Stimulated activated CD4-positive, alpha-beta T cell treated with anti-CD3 and anti-CD28 coated beads, Interleukin-15, amount 100 ng/mL, for 1 hour (primary cell): ENCODE measurements around the gene KSR2.

ENCODE experiments used
- DNase-seq, 2 donors: peaks; one replicate each; pipeline ENCODE4 v3.0.0-alpha.2; 2020; ENCODE audit warnings: low read depth in 1 of 2, low spot score in 1 of 2

Gene KSR2

DNA sequence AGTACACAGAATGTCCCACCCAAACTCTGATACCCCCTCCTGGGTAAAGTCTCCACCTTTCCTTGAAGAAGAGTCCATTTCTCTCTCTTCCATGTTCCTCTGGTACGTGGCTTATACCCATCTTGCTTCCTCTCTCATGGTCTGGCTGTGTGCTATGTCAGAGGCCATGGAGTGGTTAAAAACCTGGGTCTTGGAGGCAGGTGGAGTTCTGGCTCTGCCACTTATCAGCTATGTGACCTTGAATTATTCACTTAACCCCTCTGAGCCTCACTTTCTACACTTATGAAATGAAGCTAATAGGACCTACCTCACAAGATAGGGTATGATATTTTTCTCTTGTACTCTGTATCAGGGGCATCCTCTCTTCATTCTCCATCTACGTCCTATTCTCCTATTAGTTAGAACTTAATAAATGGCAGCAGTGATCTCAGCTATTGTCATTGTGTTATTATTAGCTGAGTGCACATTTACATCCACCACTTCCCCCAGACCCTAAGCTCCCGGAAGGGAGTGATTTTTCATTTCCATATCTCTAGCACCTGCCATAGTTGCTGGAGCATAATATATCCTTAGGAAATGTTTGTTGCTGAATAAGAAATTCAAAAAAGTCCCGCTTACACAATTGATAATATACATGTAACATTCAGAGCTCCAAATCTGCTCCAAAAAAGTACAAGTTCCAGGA is 547.6 kb downstream of the KSR2 start:
- DNase-seq: no peak

DNA sequence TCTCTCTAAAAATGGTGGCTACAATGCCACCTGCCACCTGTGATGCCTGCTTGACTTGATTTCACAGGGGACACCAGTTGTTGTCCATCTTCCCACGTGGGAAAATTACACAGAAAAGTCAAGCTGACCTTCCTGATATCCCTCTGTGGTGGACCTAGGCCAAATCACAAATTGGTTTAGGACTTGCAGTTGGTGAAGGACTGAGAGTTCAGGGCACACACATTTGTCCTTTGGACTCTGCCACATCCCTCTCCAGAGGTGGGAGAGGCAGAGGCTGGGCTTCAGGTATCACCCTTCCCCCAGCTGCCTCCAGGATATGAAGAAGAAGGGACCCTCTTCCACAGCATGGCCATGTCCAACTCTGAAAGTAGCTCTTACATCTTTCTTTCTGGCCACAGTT is 551.8 kb downstream of the KSR2 start:
- no peak for DNase-seq

DNA sequence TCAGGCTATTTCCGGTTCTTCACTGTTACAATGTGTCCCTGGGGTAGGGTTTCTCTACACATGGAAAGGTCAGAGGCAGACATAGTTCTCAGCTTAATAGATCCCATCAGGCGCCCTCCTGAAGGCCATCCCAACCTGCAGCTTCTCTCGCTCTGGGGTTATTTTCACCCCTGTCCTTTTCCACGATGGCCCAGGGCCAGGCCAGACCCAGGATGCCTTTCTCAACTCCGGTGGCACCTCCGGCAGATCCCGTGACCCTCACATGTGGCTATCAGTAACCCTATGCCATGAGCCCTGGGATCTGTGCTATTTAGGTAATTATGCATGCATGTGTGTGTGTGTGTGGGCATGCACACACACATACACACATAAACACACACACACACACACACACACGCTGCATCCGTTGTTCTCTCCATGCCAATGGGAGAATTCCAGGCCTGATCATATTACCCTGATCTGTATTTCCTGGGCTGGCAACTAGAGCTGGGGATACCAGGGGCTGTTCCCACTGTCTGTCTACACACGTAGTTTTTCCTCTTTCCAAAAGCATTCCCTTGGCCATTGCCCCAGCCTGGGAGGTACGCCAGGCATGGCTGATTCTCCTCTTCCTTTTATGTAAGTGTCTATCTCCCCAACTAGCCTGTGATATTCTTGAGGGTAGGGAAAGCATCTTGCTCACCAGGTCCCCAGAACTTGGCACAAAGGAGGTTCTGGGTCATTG is 556.2 kb downstream of the KSR2 start:
- no peak for DNase-seq

DNA sequence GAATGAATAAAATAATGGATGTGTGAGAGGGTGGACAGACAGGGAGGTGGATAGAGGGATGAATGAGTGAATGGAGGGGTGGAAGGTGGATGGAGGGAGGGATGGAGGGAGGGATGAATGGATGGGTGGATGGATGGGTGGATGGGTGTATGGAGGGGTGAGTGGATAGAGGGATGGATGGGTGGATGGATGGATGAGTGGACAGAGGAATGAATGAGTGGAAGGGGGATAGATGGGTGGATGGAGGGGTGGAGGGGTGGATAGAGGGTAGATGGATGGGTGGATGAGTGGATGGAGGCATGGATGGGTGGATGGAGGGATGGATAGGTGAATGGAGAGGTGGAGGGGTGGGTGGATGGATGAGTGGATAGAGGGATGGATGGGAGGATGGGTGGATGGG is 559.5 kb downstream of the KSR2 start:
- no peak for DNase-seq

DNA sequence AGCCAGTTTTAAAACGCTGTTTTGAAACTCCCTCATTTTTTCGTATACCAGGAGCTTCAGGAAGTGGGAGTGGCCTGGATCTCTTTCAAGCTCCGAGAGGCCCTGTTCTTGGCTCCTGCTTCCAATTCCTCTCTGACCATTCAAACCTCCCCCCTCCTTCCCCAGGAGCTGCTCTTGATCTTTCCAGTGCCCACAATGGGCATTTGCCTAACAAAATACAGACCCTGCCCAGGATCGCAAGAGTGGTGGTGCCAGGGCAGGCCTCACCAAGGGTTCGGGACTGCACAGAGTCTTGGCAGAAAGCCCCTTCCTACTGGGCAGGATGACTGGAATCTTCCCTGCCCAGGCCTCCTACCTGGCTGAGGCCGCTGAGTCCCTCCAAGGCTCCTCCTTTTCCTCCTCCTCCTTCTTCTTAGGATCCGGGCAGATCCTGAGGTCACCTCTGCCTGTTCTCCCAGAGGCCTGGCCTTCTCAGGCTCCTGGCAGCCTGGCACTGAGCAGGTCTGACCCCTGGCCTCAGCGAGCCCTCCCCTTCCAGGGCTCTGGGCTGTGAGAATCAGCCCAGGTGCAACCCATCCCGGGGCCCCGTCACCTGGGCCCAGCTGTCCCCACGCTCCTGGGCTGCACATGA is 560.5 kb downstream of the KSR2 start:
- DNase-seq: no peak

DNA sequence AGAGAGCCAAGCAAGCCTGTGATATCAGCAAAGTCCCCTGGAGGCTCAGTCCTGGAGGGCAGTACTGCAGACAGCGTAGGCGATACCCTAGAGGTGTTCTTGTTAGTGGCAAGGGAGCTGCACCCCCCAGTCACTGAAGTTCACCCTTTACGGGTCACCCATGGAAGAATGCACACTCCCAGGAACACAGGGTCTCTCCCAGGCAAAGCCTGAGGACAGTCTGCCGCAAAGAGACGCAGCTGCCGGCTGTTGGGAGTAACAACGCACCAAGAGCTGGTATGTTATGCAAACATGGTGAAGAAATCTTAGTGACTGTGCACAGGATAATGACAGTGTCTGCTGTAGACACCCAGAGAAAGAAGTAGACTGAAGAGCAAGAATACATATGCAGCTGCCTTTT is 563.9 kb downstream of the KSR2 start:
- no peak for DNase-seq

DNA sequence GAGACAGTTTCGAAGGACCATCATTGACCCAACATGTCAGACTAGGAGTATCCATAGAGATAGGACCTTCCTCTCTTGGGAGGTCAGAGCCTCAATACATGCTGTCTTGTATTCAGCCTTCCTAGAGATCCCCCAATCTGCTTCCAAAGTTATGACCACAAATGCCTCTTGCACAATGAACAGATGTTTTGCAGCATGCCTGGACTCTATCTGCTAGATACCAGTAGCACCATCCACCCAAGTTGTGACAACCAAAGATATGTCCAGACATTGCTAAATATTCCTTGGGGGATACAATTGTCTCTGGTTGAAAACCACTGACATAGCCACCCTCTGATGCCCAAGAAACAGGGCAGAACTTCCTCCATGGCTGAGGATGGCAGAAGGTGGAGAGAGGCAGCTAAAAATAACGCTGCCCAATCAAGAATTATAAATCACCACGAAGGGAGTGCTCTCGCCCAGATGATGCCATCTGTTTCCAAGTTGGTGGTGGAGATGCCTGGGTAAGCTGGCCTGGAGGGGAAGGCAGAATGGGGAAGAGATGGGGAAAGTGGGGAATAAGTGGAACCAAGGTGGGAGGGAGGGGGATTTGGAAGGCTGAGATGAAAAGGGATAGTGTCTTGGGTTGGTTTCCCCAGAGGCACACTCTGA is 564.5 kb downstream of the KSR2 start:
- DNase-seq: no peak

DNA sequence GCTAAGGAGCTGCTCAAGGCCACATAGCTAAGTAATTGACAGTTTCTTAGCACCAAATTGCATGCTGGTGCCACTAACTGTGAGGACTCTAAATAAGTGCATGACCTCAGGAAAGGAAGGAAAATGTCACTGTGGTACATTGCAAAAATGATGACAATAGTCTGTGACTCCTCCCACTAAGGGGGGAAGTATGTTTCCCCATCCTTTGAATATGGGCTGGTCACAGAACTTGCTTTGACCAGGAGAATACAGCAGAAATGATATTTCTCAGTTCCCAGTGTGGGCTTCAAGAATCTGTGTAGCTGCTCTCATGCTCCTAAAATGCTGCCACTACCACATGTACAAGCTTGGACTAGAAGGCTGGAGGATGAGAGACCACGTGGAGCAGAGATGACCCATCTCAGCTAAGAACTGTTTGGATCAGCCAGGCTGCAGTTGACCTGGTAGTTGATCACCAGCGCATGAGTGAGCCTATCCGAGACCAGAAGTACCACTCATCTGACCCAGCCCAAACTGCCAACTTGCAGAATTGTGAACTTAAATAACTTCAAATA is 565.1 kb downstream of the KSR2 start:
- DNase-seq: no peak
